ENCODE results near the gene POMT1. TPM values are rescaled to one million over a fixed set of nuclear protein-coding genes. Genes with fewer than 3 reads are reported as not detected.

The POMT1 gene
- total and polyA plus RNA-seq, 4 experiments from 2014 or later = 15.6 to 58.5 (median 34.7) TPM

GRCh38 chr9:131476777-131477345, 25.9 kb upstream of the POMT1 start:
- POLR2A ChIA-PET (ENCODE audit: partially characterized antibody) = interaction anchor here (1.2 to 1.5 kb wide), 2 partner anchors 23 to 127 kb away, joined by 3 read pairs; no protein-coding TSS in a partner anchor
- Histone ChIP-seq H3K4me1 (ENCODE audit: insufficient read depth, low read length) (no peaks in the 10 kb centered on the region), H3K4me3 (ENCODE audit: low read length in 2 of 2) (no peak overlapping the region), H3K27me3 (ENCODE audit: insufficient read depth, low read length) (no peaks in the 10 kb centered on the region), H3K27ac (ENCODE audit: low read depth, low read length) (no peak overlapping the region), H3K36me3 (ENCODE audit: insufficient read depth, low read length) (peaks cover 92% of the 10 kb centered on the region), H3K9me3 (ENCODE audit: control insufficient read depth in 1 of 2, low read length in 2 of 2) (no peaks in the 10 kb centered on the region)
- intact Hi-C loops (cut with micrococcal nuclease) = loop anchor here (5.0 kb wide), 2 partner anchors 70 to 105 kb away; no protein-coding TSS in a partner anchor
- Mint-ChIP-seq H3K36me3 (peaks cover 53 to 85% of the 10 kb centered on the region in 2 donors), H3K27me3 (no peaks in the 10 kb centered on the region), H3K9me3 (peaks cover 0 to 1% (median 0%) of the 10 kb centered on the region in 8 donors), H3K4me3 (no peak overlapping the region), H3K27ac (peak overlapping the region in 1 of 7 donors; percentile 80), H3K4me1 (peaks cover 1 to 5% (median 4%) of the 10 kb centered on the region in 4 donors)
- no peak for DNase-seq
- CTCF ChIA-PET (ENCODE audit: partially characterized antibody) = interaction anchor here (0.8 to 6.7 kb wide), 7 partner anchors 9 to 127 kb away, joined by 3 to 75 read pairs (median 4); no protein-coding TSS in a partner anchor

GRCh38 chr9:131477367-131477766, 25.4 kb upstream of the POMT1 start:
- no peaks in the 10 kb centered on the region for H3K9me3 ChIP-seq (ENCODE audit: control insufficient read depth in 1 of 2, low read length in 2 of 2)
- H3K36me3 Mint-ChIP-seq = peaks cover 56 to 86% of the 10 kb centered on the region in 2 donors
- peak overlapping the region in 1 of 7 donors; percentile 80 for H3K27ac Mint-ChIP-seq
- ChIA-PET POLR2A (ENCODE audit: partially characterized antibody) (interaction anchor here (1.2 to 1.5 kb wide), 2 partner anchors 22 to 128 kb away, joined by 3 read pairs; no protein-coding TSS in a partner anchor), CTCF (ENCODE audit: partially characterized antibody) (interaction anchor here (0.6 to 6.7 kb wide), 16 partner anchors 8 to 929 kb away, joined by 3 to 75 read pairs (median 4); no protein-coding TSS in a partner anchor)
- H3K36me3 ChIP-seq (ENCODE audit: insufficient read depth, low read length) = peaks cover 94% of the 10 kb centered on the region
- H3K4me3 Mint-ChIP-seq = no peak overlapping the region
- no peak overlapping the region for H3K27ac ChIP-seq (ENCODE audit: low read depth, low read length)
- peaks cover 1 to 5% (median 4%) of the 10 kb centered on the region in 4 donors for H3K4me1 Mint-ChIP-seq
- no peak for DNase-seq
- H3K27me3 Mint-ChIP-seq = no peaks in the 10 kb centered on the region
- H3K4me3 ChIP-seq (ENCODE audit: low read length in 2 of 2) = no peak overlapping the region
- intact Hi-C loops (cut with micrococcal nuclease) = loop anchor here (5.0 kb wide), 2 partner anchors 70 to 105 kb away; no protein-coding TSS in a partner anchor
- no peaks in the 10 kb centered on the region for H3K4me1 ChIP-seq (ENCODE audit: insufficient read depth, low read length)
- peaks cover 0 to 1% (median 0%) of the 10 kb centered on the region in 8 donors for H3K9me3 Mint-ChIP-seq
- H3K27me3 ChIP-seq (ENCODE audit: insufficient read depth, low read length) = no peaks in the 10 kb centered on the region

- peak overlapping the region in 4 of 7 donors; percentile 48 to 80 (median 66) for H3K27ac Mint-ChIP-seq
- H3K4me1 ChIP-seq (ENCODE audit: insufficient read depth, low read length) = no peaks in the 10 kb centered on the region
- POLR2A ChIA-PET (ENCODE audit: partially characterized antibody) = interaction anchor here (1.5 kb wide), 1 partner anchor 22 kb away, joined by 3 read pairs; no protein-coding TSS in a partner anchor
- H3K9me3 ChIP-seq (ENCODE audit: control insufficient read depth in 1 of 2, low read length in 2 of 2) = no peaks in the 10 kb centered on the region
- no peak overlapping the region for H3K4me3 ChIP-seq (ENCODE audit: low read length in 2 of 2)
- peaks cover 0 to 5% (median 1%) of the 10 kb centered on the region in 4 donors for H3K4me1 Mint-ChIP-seq
- peaks cover 0 to 1% (median 0%) of the 10 kb centered on the region in 8 donors for H3K9me3 Mint-ChIP-seq
- no peaks in the 10 kb centered on the region for H3K27me3 ChIP-seq (ENCODE audit: insufficient read depth, low read length)
- H3K27ac ChIP-seq (ENCODE audit: low read depth, low read length) = no peak overlapping the region
- peaks cover 57 to 87% of the 10 kb centered on the region in 2 donors for H3K36me3 Mint-ChIP-seq
- peaks cover 95% of the 10 kb centered on the region for H3K36me3 ChIP-seq (ENCODE audit: insufficient read depth, low read length)
- H3K27me3 Mint-ChIP-seq = no peaks in the 10 kb centered on the region
- DNase-seq = no peak
- CTCF ChIA-PET (ENCODE audit: partially characterized antibody) = interaction anchor here (0.6 to 6.7 kb wide), 15 partner anchors 9 to 928 kb away, joined by 3 to 75 read pairs (median 4); no protein-coding TSS in a partner anchor
- no peak overlapping the region for H3K4me3 Mint-ChIP-seq
- intact Hi-C loops (cut with micrococcal nuclease) = loop anchor here (1.0 to 5.0 kb wide), 3 partner anchors 71 to 128 kb away; no protein-coding TSS in a partner anchor
Observed at GRCh38 chr9:131477816-131478419, 24.8 kb upstream of the POMT1 start.

- H3K27ac Mint-ChIP-seq = peak overlapping the region in 4 of 7 donors; percentile 17 to 80 (median 66)
- peaks cover 0 to 5% (median under 1%) of the 10 kb centered on the region in 4 donors for H3K4me1 Mint-ChIP-seq
- peaks cover 95% of the 10 kb centered on the region for H3K36me3 ChIP-seq (ENCODE audit: insufficient read depth, low read length)
- DNase-seq = peak in 4 of 5 donors; percentile 39 to 55 (median 48)
- H3K27me3 Mint-ChIP-seq = no peaks in the 10 kb centered on the region
- CTCF ChIA-PET (ENCODE audit: partially characterized antibody) = interaction anchor here (0.8 to 6.7 kb wide), 13 partner anchors 9 to 131 kb away, joined by 3 to 75 read pairs (median 4); no protein-coding TSS in a partner anchor
- intact Hi-C loops (cut with micrococcal nuclease) = loop anchor here (1.0 to 5.0 kb wide), 3 partner anchors 71 to 128 kb away; no protein-coding TSS in a partner anchor
- H3K9me3 ChIP-seq (ENCODE audit: control insufficient read depth in 1 of 2, low read length in 2 of 2) = no peaks in the 10 kb centered on the region
- H3K4me1 ChIP-seq (ENCODE audit: insufficient read depth, low read length) = no peaks in the 10 kb centered on the region
- H3K4me3 Mint-ChIP-seq = peak overlapping the region in 1 of 8 donors; percentile 23
- peaks cover 0 to 1% (median 0%) of the 10 kb centered on the region in 8 donors for H3K9me3 Mint-ChIP-seq
- H3K36me3 Mint-ChIP-seq = peaks cover 58 to 87% of the 10 kb centered on the region in 2 donors
- no peak overlapping the region for H3K27ac ChIP-seq (ENCODE audit: low read depth, low read length)
- POLR2A ChIA-PET (ENCODE audit: partially characterized antibody) = interaction anchor here (1.1 to 1.6 kb wide), 3 partner anchors 21 to 129 kb away, joined by 3 to 5 read pairs (median 3); no protein-coding TSS in a partner anchor
- H3K27me3 ChIP-seq (ENCODE audit: insufficient read depth, low read length) = no peaks in the 10 kb centered on the region
- H3K4me3 ChIP-seq (ENCODE audit: low read length in 2 of 2) = no peak overlapping the region
Observed at GRCh38 chr9:131478421-131478868, 24.3 kb upstream of the POMT1 start.

GRCh38 chr9:131478911-131479310, 23.8 kb upstream of the POMT1 start:
- Mint-ChIP-seq H3K27me3 (no peaks in the 10 kb centered on the region), H3K4me3 (no peak overlapping the region), H3K27ac (peak overlapping the region in 1 of 7 donors; percentile 17), H3K4me1 (peaks cover 0 to 5% (median under 1%) of the 10 kb centered on the region in 4 donors), H3K36me3 (peaks cover 53 to 88% of the 10 kb centered on the region in 2 donors), H3K9me3 (peaks cover 0 to 1% (median 0%) of the 10 kb centered on the region in 8 donors)
- ChIA-PET CTCF (ENCODE audit: partially characterized antibody) (interaction anchor here (1.2 to 6.7 kb wide), 8 partner anchors 15 to 129 kb away, joined by 3 to 75 read pairs (median 7); no protein-coding TSS in a partner anchor), POLR2A (ENCODE audit: partially characterized antibody) (interaction anchor here (1.1 to 1.6 kb wide), 3 partner anchors 21 to 129 kb away, joined by 3 to 5 read pairs (median 3); no protein-coding TSS in a partner anchor)
- no peak overlapping the region for H3K4me3 ChIP-seq (ENCODE audit: low read length in 2 of 2)
- H3K27me3 ChIP-seq (ENCODE audit: insufficient read depth, low read length) = no peaks in the 10 kb centered on the region
- intact Hi-C loops (cut with micrococcal nuclease) = loop anchor here (1.0 to 5.0 kb wide), 3 partner anchors 72 to 129 kb away; no protein-coding TSS in a partner anchor
- no peak for DNase-seq
- H3K36me3 ChIP-seq (ENCODE audit: insufficient read depth, low read length) = peaks cover 95% of the 10 kb centered on the region
- H3K27ac ChIP-seq (ENCODE audit: low read depth, low read length) = no peak overlapping the region
- no peaks in the 10 kb centered on the region for H3K9me3 ChIP-seq (ENCODE audit: control insufficient read depth in 1 of 2, low read length in 2 of 2)
- H3K4me1 ChIP-seq (ENCODE audit: insufficient read depth, low read length) = no peaks in the 10 kb centered on the region

- Histone ChIP-seq H3K4me1 (ENCODE audit: insufficient read depth, low read length) (no peaks in the 10 kb centered on the region), H3K27me3 (ENCODE audit: insufficient read depth, low read length) (no peaks in the 10 kb centered on the region), H3K9me3 (ENCODE audit: control insufficient read depth in 1 of 2, low read length in 2 of 2) (no peaks in the 10 kb centered on the region), H3K27ac (ENCODE audit: low read depth, low read length) (no peak overlapping the region), H3K4me3 (ENCODE audit: low read length in 2 of 2) (no peak overlapping the region), H3K36me3 (ENCODE audit: insufficient read depth, low read length) (peaks cover 96% of the 10 kb centered on the region)
- Mint-ChIP-seq H3K27ac (peak overlapping the region in 4 of 7 donors; percentile 23 to 52 (median 36)), H3K4me3 (no peak overlapping the region), H3K4me1 (peaks cover 0 to 5% (median under 1%) of the 10 kb centered on the region in 4 donors), H3K36me3 (peaks cover 51 to 87% of the 10 kb centered on the region in 2 donors), H3K9me3 (peaks cover 0 to 1% (median 0%) of the 10 kb centered on the region in 8 donors), H3K27me3 (no peaks in the 10 kb centered on the region)
- DNase-seq = no peak
- intact Hi-C loops (cut with micrococcal nuclease) = no loop called here
- ChIA-PET CTCF (ENCODE audit: partially characterized antibody) (interaction anchor here (0.8 to 6.7 kb wide), 8 partner anchors 12 to 130 kb away, joined by 3 to 75 read pairs (median 4); no protein-coding TSS in a partner anchor), POLR2A (ENCODE audit: partially characterized antibody) (interaction anchor here (0.8 to 1.8 kb wide), 3 partner anchors 20 to 131 kb away, joined by 3 to 6 read pairs (median 5); no protein-coding TSS in a partner anchor)
Observed at GRCh38 chr9:131480258-131480657, 22.5 kb upstream of the POMT1 start.
